B cell (primary cell): Measurements from ENCODE around the gene RINT1. TPM values are rescaled to one million over a fixed set of nuclear protein-coding genes. Genes with fewer than 3 reads are reported as not detected.

Experiments used
- ATAC-seq: fragments of 200-7000 bp; cut with Tn5 transposase; one replicate; pipeline ENCODE4 v1.10.0; 2021; ENCODE audit warnings: low read depth, mild to moderate bottlenecking, moderate number of reproducible peaks, moderate library complexity
- CTCF ChIA-PET: fragments of 350-600 bp; sonication (Branson Sonifier 250); formaldehyde crosslinking; loops from one replicate; lab custom pipeline; 2021; ENCODE audit warnings: antibody characterized with exemption, inconsistent platforms; lab: Charles Lee
- POLR2A ChIA-PET: fragments of 350-600 bp; sonication (Branson Sonifier 250); formaldehyde crosslinking; loops from one replicate; lab custom pipeline; 2021; ENCODE audit warnings: antibody characterized with exemption; lab: Charles Lee
- DNase-seq: peaks from one replicate; pipeline ENCODE4 v3.0.0; 2013
- H2AFZ ChIP-seq: 2 replicates; pipeline ENCODE4 v1.6.1; 2012; ENCODE audit warnings: mild to moderate bottlenecking, low read depth, low read length; ENCODE audit not compliant: insufficient read depth, poor library complexity, severe bottlenecking
- H3K27ac ChIP-seq, 2 donors: 1 replicate in 1 of 2; 2 replicates in 1 of 2; pipeline ENCODE4 v1.5.1; 2012 to 2013; ENCODE audit warnings: low read length in 2 of 2, mild to moderate bottlenecking in 2 of 2, moderate library complexity in 1 of 2
- H3K27me3 ChIP-seq, 4 experiments: fragments of 200-600 bp in 1 of 4; sonication (generic) in 1 of 4; replicated peaks in 1 of 4; 1 replicate in 2 of 4; 2 replicates in 2 of 4; pipeline versions ENCODE4 v1.6.1 to v1.7.0; 2013 to 2016; ENCODE audit warnings: low read length in 3 of 4, mild to moderate bottlenecking in 2 of 4, mixed read lengths in 1 of 4, moderate library complexity in 1 of 4; ENCODE audit not compliant: insufficient read depth in 4 of 4, control insufficient read depth in 3 of 4; ENCODE audit errors: control extremely low read depth in 1 of 4
- H3K36me3 ChIP-seq, 2 experiments: replicated peaks in 1 of 2; 1 replicate in 1 of 2; 2 replicates in 1 of 2; pipeline versions ENCODE4 v1.6.1 to v1.7.1; 2013; ENCODE audit warnings: low read length in 1 of 2; ENCODE audit not compliant: insufficient read depth in 2 of 2, control insufficient read depth in 1 of 2; ENCODE audit errors: control extremely low read depth in 1 of 2, extremely low read depth in 1 of 2
- H3K4me1 ChIP-seq, 2 donors: fragments of 200-600 bp in 1 of 2; sonication (generic) in 1 of 2; 1 replicate in 1 of 2; 2 replicates in 1 of 2; pipeline versions ENCODE4 v1.5.1 to v1.6.1; 2013 to 2017; ENCODE audit warnings: low read length in 2 of 2; ENCODE audit not compliant: control insufficient read depth in 2 of 2, insufficient read depth in 2 of 2
- H3K4me2 ChIP-seq: replicated peaks from 2 replicates; pipeline ENCODE3; 2012; ENCODE audit warnings: mild to moderate bottlenecking, low read depth, low read length; ENCODE audit not compliant: poor library complexity, severe bottlenecking
- H3K4me3 ChIP-seq, 5 experiments: fragments of 200-600 bp in 1 of 5; sonication (generic) in 1 of 5; 1 replicate in 3 of 5; 2 replicates in 2 of 5; pipeline versions ENCODE4 v1.5.1 to v1.7.0; 2011 to 2016; ENCODE audit warnings: low read length in 4 of 5, mild to moderate bottlenecking in 4 of 5, low read depth in 2 of 5, control low read depth in 1 of 5, moderate library complexity in 1 of 5; ENCODE audit not compliant: insufficient read depth in 1 of 5; ENCODE audit errors: control extremely low read depth in 1 of 5, extremely low read depth in 1 of 5
- H3K79me2 ChIP-seq: fragments of 200-600 bp; sonication (generic); one replicate; pipeline ENCODE4 v1.6.0; 2016; ENCODE audit warnings: low read length; ENCODE audit not compliant: control insufficient read depth, insufficient read depth
- H3K9ac ChIP-seq: fragments of 200-600 bp; sonication (generic); 2 replicates; pipeline ENCODE4 v1.6.1; 2017; ENCODE audit warnings: mild to moderate bottlenecking, low read length, moderate library complexity
- H3K9me3 ChIP-seq, 3 donors: one replicate each; pipeline versions ENCODE4 v1.6.1 to v1.7.1; 2013; ENCODE audit warnings: low read length in 2 of 3; ENCODE audit not compliant: control insufficient read depth in 2 of 3, insufficient read depth in 1 of 3; ENCODE audit errors: control extremely low read depth in 1 of 3
- H4K20me1 ChIP-seq: 2 replicates; pipeline ENCODE4 v1.6.0; 2012; ENCODE audit warnings: mild to moderate bottlenecking, low read length; ENCODE audit not compliant: insufficient read depth, control insufficient read depth, poor library complexity, severe bottlenecking
- H3K27ac Mint-ChIP-seq: one replicate; pipeline ENCODE4 v1.8.0; 2021; ENCODE audit warnings: mixed read lengths
- H3K27me3 Mint-ChIP-seq: one replicate; pipeline ENCODE4 v1.8.0; 2021; ENCODE audit warnings: mixed read lengths
- H3K4me1 Mint-ChIP-seq: one replicate; pipeline ENCODE4 v1.8.0; 2021; ENCODE audit warnings: mixed read lengths
- H3K4me3 Mint-ChIP-seq: one replicate; pipeline ENCODE4 v1.8.0; 2021; ENCODE audit warnings: mixed read lengths
- H3K9me3 Mint-ChIP-seq: one replicate; pipeline ENCODE4 v1.8.0; 2022; ENCODE audit warnings: mixed read lengths; ENCODE audit not compliant: insufficient read depth
- EZH2 ChIP-seq: IDR thresholded peaks from 2 replicates; pipeline ENCODE4 v1.6.1; 2012; ENCODE audit warnings: borderline replicate concordance, low read depth, mild to moderate bottlenecking, moderate library complexity, low read length; ENCODE audit not compliant: insufficient read depth, poor library complexity, severe bottlenecking
- WGBS: methylation state at CpG from one replicate; pipeline ENCODE4 v1.1.5; 2013; ENCODE audit warnings: missing lambda C conversion rate; ENCODE audit not compliant: insufficient coverage; 5-methylcytosine and 5-hydroxymethylcytosine counted together
- intact Hi-C: fragments of 100-400 bp; cut with micrococcal nuclease; formaldehyde crosslinking; loops from one replicate; pipeline ENCODE4 v1.10.0; 2022
- polyA plus RNA-seq: library from polyadenylated mRNA; depleted of rRNA; stranded (reverse); fragments of >200 nt; gene quantifications from 2 replicates; pipeline ENCODE4 v1.2.3, GENCODE V29; 2012
- total RNA-seq, 2 donors: library from RNA; stranded (reverse); fragments of 120-200 nt in 1 of 2; gene quantifications; 1 replicate in 1 of 2; 2 replicates in 1 of 2; pipeline versions ENCODE4 v1.2.3 to v1.2.4, GENCODE V29; 2013 to 2022
- TF ChIP-seq, protein P1 (sequence below): fragments of 200-600 bp; IDR thresholded peaks from one replicate; pipeline ENCODE4 v1.8.0; 2022; ENCODE audit warnings: antibody characterized with exemption, mild to moderate bottlenecking

RINT1 gene
- total and polyA plus RNA-seq, 2 donors (not counting 1 experiment from before 2014, with no cell fraction given): 12.4 to 27.2 TPM

DNA sequence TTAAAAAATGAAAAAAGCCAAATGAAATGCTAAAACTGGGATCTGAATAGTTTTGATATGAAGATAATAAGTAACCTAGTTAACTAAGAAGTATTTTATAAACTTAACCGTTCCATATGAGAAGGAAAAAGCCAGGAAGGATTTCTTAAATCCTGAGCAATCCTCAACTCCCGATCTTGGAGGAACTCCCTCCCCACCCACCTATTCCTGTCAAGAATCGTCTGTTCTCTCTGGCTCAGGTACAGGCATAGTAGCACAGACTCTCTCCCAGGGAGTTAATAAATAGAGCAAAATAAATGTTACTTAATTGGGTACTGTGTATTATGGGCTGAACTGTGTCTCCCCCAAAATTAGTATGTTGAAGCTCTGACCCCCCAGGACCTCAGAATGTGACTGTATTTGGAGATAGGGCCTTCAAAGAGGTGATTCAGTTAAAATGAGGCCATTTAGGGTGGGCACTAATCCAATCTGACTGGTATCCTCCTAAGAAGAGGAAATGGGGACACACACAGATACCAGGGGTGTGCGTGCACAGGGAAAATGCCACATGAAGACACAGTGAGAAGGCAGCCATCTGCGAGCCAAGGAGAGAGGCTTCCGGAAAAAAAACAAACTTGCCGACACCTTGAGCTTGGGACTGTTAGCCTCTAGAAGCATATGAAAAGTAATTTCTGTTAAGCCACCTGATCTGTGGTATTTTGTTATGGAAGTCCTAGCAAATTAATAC is 38.6 kb upstream of the RINT1 start:
- intact Hi-C loops: no loop called here
- H3K4me1 Mint-ChIP-seq: no peaks in the 10 kb centered on the region
- no peak overlapping the region for H3K4me3 Mint-ChIP-seq
- H3K4me2 ChIP-seq: no peak overlapping the region
- no peaks in the 10 kb centered on the region for H3K27me3 Mint-ChIP-seq
- H3K27ac Mint-ChIP-seq: no peak overlapping the region
- H3K9me3 ChIP-seq: no peaks in the 10 kb centered on the region
- WGBS: 100% methylated on average over 3 of the region's 7 CpGs
- no peaks in the 10 kb centered on the region for H3K79me2 ChIP-seq
- ChIA-PET POLR2A (no interaction called here), CTCF (no interaction called here)
- no peaks in the 10 kb centered on the region for H3K9me3 Mint-ChIP-seq
- no peak overlapping the region for H2AFZ ChIP-seq
- H3K36me3 ChIP-seq: no peaks in the 10 kb centered on the region
- no peaks in the 10 kb centered on the region for H3K4me1 ChIP-seq
- H3K4me3 ChIP-seq: no peak overlapping the region
- no peak overlapping the region for H3K27ac ChIP-seq
- H3K9ac ChIP-seq: no peak overlapping the region
- no peaks in the 10 kb centered on the region for H4K20me1 ChIP-seq
- ATAC-seq: no peak
- no peaks in the 10 kb centered on the region for H3K27me3 ChIP-seq
- TF ChIP-seq EZH2: no peak
- TF ChIP-seq, protein P1, sequence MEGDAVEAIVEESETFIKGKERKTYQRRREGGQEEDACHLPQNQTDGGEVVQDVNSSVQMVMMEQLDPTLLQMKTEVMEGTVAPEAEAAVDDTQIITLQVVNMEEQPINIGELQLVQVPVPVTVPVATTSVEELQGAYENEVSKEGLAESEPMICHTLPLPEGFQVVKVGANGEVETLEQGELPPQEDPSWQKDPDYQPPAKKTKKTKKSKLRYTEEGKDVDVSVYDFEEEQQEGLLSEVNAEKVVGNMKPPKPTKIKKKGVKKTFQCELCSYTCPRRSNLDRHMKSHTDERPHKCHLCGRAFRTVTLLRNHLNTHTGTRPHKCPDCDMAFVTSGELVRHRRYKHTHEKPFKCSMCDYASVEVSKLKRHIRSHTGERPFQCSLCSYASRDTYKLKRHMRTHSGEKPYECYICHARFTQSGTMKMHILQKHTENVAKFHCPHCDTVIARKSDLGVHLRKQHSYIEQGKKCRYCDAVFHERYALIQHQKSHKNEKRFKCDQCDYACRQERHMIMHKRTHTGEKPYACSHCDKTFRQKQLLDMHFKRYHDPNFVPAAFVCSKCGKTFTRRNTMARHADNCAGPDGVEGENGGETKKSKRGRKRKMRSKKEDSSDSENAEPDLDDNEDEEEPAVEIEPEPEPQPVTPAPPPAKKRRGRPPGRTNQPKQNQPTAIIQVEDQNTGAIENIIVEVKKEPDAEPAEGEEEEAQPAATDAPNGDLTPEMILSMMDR: no peak
- no peak for DNase-seq

DNA sequence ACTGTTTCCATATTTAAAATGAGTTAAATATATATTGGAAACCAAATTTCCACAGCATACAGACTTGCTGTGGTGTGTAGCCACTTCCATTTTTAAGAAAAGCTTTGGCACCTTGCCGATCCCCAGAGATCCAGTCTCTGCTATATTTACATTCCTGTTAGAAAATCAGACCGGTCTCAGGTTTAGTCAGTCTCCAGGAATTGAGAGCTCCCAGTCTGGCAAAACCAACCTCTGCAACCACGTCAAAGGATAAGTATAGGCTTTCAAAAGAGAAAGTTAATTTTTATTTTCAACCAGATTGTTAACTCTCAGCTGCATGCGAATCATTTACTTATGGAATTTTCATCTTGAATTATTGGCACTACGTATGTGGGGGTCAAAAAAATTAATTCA is 38.1 kb upstream of the RINT1 start:
- Mint-ChIP-seq H3K4me3 (no peak overlapping the region), H3K4me1 (no peaks in the 10 kb centered on the region), H3K9me3 (no peaks in the 10 kb centered on the region), H3K27me3 (no peaks in the 10 kb centered on the region), H3K27ac (no peak overlapping the region)
- Histone ChIP-seq H3K36me3 (no peaks in the 10 kb centered on the region), H3K4me3 (no peak overlapping the region), H3K27me3 (no peaks in the 10 kb centered on the region), H3K9me3 (no peaks in the 10 kb centered on the region), H2AFZ (no peak overlapping the region), H3K4me2 (no peak overlapping the region), H3K79me2 (no peaks in the 10 kb centered on the region), H3K27ac (no peak overlapping the region), H4K20me1 (no peaks in the 10 kb centered on the region), H3K9ac (no peak overlapping the region), H3K4me1 (no peaks in the 10 kb centered on the region)
- ChIA-PET POLR2A (no interaction called here), CTCF (no interaction called here)
- whole genome bisulfite sequencing: 100% methylated on average over 1 of the region's 5 CpGs
- ATAC-seq: no peak
- TF ChIP-seq EZH2: no peak
- TF ChIP-seq, protein P1: no peak
- intact Hi-C loops: loop anchor here (2.0 kb wide), 1 partner anchor 93 kb away; no protein-coding TSS in a partner anchor
- DNase-seq: no peak
